GM19438 (cell line): ENCODE measurements around the gene FAN1.

Experiments used
- ATAC-seq: cut with Tn5 transposase; IDR thresholded peaks from one replicate; pipeline ENCODE4 v1.9.1; 2021; ENCODE audit warnings: low read depth; ENCODE audit not compliant: unreplicated experiment

The FAN1 gene

GRCh38 chr15:30954674-30955073 is 51.0 kb downstream of the FAN1 start:
- ATAC-seq = no peak

- no peak for ATAC-seq
Observed at GRCh38 chr15:30956216-30957124, 52.8 kb downstream of the FAN1 start.

DNA sequence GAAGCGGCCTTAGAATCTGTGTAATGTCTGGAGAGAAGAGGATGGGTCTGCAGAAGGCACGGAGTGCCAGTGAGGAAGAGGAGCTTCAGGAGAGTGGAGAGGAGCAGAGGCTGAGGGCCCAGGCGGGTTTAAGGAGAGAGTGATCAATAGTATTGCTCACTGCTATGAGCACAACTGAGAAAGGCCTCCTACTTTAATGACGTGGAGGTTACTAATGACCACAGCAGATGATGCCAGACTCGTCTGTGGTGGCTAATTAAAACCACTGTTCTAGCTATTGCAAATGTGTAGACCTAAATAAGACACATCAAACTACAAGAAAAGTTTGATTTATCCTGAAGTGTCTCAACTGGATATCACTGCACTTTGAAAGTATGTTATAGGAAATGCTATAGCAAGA is 54.5 kb downstream of the FAN1 start:
- no peak for ATAC-seq

GRCh38 chr15:30962079-30962478 is 58.4 kb downstream of the FAN1 start:
- no peak for ATAC-seq

DNA sequence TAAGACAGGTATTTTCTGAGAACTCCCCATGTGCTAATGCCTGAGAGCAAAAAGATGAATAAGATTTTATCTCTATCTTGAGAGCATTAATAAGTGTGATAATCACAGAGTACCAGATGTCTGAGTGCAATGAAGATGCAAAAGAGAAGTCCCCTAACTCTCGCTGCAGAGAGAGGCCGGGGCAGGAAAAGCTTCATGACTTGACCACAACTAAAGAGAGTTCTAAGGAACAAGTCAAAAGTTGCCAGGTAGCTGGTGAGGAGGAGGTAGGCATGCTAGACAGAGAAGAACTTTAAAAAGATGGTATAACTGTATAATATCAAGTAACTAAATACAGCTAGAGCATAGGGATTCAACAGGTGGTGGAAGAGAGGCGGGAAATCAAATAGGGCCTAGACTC is 58.9 kb downstream of the FAN1 start:
- ATAC-seq = no peak

- no peak for ATAC-seq
Observed at GRCh38 chr15:30963681-30964080, 60.0 kb downstream of the FAN1 start.

DNA sequence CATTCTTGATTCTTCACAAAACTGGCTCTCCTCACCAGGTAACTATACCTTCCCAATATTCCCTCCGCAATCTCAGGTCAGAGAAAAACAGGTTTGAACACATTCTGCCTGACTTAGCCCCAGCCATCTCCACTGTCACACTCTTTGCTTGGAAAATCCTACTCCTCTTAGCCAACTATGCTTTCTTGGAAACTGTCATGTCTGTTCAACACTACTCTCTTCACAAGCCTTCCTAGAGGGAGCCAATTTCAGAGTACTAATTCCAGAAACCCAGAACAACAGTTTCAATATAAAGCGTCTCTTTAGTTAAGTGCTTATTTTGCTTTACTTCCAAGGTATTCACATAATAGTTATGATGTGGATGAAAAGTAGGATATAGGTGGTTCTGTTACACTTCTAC is 66.0 kb downstream of the FAN1 start:
- no peak for ATAC-seq

GRCh38 chr15:30973379-30973778 is 69.7 kb downstream of the FAN1 start:
- no peak for ATAC-seq

GRCh38 chr15:30974112-30974511 is 70.4 kb downstream of the FAN1 start:
- ATAC-seq = no peak

GRCh38 chr15:30978328-30978727 is 74.6 kb downstream of the FAN1 start:
- ATAC-seq = no peak

GRCh38 chr15:30979457-30979856 is 75.7 kb downstream of the FAN1 start:
- ATAC-seq = no peak

DNA sequence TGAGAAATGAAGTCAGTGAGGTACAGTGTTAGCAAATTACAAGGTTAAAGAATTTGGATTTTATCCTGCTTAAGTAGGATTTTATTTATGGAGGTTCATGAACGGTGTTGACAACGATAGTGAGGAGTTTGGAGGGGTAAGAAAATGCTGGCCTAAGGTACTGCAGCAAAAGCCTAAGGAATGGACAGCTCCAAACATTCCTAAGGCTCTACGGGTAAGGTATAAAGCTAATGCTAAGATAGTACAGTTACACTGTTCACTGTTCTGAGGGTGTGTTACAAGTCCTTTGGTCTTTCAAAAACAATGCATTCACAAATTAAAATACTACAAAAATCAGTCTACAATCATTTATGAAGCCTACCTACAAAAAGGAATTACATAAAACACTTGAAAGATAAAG is 80.4 kb downstream of the FAN1 start:
- no peak for ATAC-seq

- ATAC-seq = no peak
Observed at GRCh38 chr15:30984542-30984941, 80.8 kb downstream of the FAN1 start.

DNA sequence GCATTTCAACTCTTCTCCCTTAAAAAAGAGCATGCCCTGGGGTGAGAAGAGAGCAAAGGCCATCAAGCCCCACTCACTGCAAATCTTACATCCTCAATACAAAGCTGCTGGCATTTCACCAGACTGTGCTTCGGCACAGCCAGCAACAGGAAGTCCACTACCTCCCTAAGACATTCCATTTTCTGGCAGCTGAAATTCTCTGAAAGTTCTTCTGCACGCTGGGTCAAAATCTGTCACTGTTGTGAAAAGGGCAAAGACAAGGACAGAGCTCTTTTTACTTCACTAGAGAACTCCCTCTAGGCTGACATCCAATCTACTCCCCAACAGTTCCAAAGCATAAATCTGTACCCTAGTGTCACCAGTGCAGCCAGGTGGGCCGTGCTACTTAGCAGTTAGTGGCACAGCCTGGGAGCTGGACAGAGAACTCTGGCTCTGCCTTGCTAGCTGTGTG is 81.4 kb downstream of the FAN1 start:
- ATAC-seq = no peak

- ATAC-seq = no peak
Observed at GRCh38 chr15:30990036-30990435, 86.3 kb downstream of the FAN1 start.

GRCh38 chr15:30990446-30991254 is 86.9 kb downstream of the FAN1 start:
- peak; percentile 8 for ATAC-seq

DNA sequence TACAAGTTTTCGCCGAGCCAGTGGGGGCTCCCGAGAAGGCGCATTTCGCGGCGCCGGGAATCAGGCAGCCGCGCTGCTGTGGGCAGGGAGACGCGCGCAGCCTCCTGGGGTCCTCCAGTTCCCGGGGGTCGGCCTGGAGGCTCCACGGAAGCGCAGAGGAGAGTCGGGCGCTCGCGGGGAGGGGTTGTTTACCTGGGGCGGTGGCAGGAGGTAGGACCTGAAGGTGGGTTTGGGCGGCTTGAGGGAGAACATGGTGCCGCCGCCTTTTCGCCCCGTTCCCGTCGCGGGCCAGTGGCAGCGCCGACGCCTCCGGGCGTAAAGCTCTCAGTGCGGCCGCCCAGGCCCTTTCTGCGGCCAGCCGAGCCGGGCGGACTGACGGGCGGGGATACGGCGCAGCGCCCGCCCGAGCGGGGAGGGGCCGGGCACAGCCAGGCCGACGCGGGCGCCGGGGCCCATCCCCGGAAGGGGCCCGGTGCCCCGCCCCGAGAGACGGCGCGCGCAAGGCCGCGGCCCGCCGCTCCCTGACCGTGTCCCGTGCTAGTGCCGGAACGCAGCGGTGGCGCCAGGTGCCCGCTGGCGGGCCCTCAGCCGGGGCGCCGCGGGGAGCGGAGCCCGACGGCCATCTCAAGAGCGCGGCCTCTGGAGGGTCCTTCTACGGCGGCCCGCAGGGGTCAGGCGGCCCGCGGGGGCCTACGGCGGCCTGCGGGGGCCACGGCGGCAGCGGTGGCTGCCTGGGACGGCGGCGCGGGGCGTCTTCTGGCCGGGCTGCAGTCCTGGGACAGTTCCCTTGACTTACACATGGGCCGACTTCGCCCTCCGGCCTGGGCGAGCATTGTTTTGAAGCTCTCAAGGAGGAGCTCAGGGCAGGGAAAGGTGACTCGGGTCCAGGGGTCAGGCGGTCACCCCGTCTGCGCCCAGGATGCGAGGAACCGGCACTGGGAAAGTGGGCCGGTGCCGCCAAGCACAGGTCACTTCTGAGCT is 87.8 kb downstream of the FAN1 start, which contains the start of gene MTMR10:
MTMR10 (minus strand) TSS at position 374 of the 981 bp plus-strand sequence; CDS start at position 252, 122 bp downstream.
- ATAC-seq = peak; percentile 88

- ATAC-seq = no peak
Observed at GRCh38 chr15:30992249-30992864, 88.6 kb downstream of the FAN1 start.
